ENCODE data around the gene ULK4. TPM values are rescaled to one million over a fixed set of nuclear protein-coding genes. Genes with fewer than 3 reads are reported as not detected.

ULK4 gene
- total RNA-seq, 1 donor from 2014 or later, result 18.6 TPM

DNA sequence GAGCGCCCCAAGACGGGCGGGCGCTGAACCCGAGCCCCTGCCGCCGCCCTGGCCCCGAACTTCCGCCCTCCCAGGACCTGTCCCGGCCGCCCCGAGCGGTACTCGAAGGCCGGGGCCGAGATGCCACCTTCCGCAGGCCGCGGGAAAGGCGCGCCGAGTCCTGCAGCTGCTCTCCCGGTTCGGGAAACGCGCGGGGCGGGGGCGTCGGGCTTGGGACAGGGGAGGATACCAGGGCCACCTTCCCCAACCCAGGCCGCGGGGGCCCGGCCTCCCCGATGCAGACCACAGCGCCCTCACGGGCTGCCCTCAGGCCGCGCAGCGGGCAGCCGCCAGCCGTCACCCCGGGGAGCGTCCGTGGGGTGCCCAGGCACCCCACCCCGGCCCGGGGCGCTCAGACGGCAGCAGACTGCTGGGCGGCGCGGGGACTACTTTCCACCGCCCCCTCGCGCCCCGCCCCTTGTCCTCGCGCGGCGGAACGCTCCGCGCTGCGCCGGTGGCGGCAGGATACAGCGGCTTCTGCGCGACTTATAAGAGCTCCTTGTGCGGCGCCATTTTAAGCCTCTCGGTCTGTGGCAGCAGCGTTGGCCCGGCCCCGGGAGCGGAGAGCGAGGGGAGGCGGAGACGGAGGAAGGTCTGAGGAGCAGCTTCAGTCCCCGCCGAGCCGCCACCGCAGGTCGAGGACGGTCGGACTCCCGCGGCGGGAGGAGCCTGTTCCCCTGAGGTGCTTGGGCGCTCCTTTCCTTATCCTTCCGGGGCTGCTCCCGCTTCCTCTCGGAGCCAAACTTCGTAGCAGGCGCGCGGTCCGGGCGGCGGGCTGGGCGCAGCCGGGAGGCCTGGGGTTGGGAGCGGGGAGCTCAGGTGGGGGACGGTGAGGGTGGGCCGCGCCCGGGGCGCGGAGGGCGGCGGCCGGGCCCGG is 762.7 kb downstream of the ULK4 start, which contains the start of gene CTNNB1:
TSS of gene CTNNB1 (plus strand) at position 556 of the 916 bp plus-strand sequence. CDS start 24,564 bp downstream, outside the sequence.
- POLR2A ChIA-PET, result interaction anchor here (0.6 to 4.7 kb wide), 35 partner anchors 8 to 1717 kb away, joined by 3 to 42 read pairs (median 5); partner anchors contain the start of genes EIF1B, NKTR, RPL14 and ULK4
- Mint-ChIP-seq H3K27me3 (peaks cover 4% of the 10 kb centered on the region), H3K36me3 (ENCODE audit: low read depth) (peaks cover 13% of the 10 kb centered on the region), H3K4me3 (peak within 1 kb of the TSS; percentile 94), H3K27ac (peak within 1 kb of the TSS; percentile 96), H3K4me1 (peaks cover 40% of the 10 kb centered on the region), H3K9me3 (no peaks in the 10 kb centered on the region)
- TF ChIP-seq, protein P1, sequence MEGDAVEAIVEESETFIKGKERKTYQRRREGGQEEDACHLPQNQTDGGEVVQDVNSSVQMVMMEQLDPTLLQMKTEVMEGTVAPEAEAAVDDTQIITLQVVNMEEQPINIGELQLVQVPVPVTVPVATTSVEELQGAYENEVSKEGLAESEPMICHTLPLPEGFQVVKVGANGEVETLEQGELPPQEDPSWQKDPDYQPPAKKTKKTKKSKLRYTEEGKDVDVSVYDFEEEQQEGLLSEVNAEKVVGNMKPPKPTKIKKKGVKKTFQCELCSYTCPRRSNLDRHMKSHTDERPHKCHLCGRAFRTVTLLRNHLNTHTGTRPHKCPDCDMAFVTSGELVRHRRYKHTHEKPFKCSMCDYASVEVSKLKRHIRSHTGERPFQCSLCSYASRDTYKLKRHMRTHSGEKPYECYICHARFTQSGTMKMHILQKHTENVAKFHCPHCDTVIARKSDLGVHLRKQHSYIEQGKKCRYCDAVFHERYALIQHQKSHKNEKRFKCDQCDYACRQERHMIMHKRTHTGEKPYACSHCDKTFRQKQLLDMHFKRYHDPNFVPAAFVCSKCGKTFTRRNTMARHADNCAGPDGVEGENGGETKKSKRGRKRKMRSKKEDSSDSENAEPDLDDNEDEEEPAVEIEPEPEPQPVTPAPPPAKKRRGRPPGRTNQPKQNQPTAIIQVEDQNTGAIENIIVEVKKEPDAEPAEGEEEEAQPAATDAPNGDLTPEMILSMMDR (IDR thresholded peaks at IDR 0.05), result no peak
- intact Hi-C loops (cut with micrococcal nuclease), result loop anchor here (1.0 to 5.0 kb wide), 7 partner anchors 9 to 890 kb away; partner anchors contain the start of genes EIF1B and ULK4
- CTCF ChIA-PET, result interaction anchor here (1.1 to 1.4 kb wide), 4 partner anchors 9 to 891 kb away, joined by 3 to 5 read pairs (median 4); no protein-coding TSS in a partner anchor
- DNase-seq (peak; percentile 91), ATAC-seq (ENCODE audit: low read depth) (peak; percentile 80)

DNA sequence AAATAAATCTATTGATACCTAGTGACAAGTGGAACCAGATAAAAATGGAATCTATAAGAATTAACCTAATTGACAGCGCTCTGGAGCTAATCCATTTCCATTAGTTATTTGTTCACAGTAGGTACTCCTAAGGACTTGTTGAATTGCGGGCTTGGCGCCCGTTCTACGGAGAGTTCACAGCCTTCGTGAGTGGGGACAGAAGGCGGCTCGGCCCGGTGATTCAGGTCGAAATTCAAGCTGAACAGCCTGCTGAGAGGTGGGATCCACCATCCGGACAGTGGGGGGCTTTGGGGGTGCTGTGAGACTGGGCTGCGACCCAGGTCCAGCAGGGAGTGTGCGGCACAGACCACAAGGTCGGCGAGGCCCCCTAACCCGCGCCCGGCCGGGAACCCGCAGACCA is 763.4 kb downstream of the ULK4 start:
- peak; percentile 4 for ATAC-seq (ENCODE audit: low read depth)
- POLR2A ChIA-PET, result interaction anchor here (0.6 to 4.7 kb wide), 20 partner anchors 8 to 1718 kb away, joined by 3 to 42 read pairs (median 10); partner anchors contain the start of genes EIF1B, RPL14, ULK4 and ZNF619
- peaks cover 4% of the 10 kb centered on the region for H3K27me3 Mint-ChIP-seq

DNA sequence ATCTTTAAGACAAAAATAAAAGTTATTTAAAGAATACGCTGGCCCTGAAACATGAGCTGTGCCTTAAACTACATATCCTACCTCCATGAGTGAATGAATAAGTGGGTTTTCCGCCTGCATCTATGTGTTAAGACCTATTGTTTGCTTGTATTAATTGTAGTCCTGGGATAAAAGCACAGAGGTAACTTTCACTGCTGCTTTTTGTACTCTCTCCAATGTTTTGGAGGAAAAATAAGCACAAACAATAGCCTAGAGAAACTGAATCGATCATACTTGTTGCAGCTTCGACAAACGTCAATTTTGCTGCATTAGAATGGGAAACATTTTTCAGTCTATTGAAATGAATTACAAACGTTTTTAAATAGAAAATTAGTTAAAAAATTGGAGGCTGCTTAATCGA is 763.9 kb downstream of the ULK4 start:
- ChIA-PET CTCF (interaction anchor here (0.7 to 1.3 kb wide), 3 partner anchors 15 to 889 kb away, joined by 3 read pairs; no protein-coding TSS in a partner anchor), POLR2A (interaction anchor here (1.0 to 4.7 kb wide), 7 partner anchors 16 to 889 kb away, joined by 3 to 42 read pairs (median 11); partner anchors contain the start of gene EIF1B)
- DNase-seq (no peak), ATAC-seq (ENCODE audit: low read depth) (no peak)
- Mint-ChIP-seq H3K4me3 (peak overlapping the region; percentile 93), H3K4me1 (peaks cover 29% of the 10 kb centered on the region), H3K27me3 (peaks cover 4% of the 10 kb centered on the region), H3K27ac (no peak overlapping the region), H3K9me3 (no peaks in the 10 kb centered on the region), H3K36me3 (ENCODE audit: low read depth) (peaks cover 13% of the 10 kb centered on the region)
- intact Hi-C loops (cut with micrococcal nuclease), result loop anchor here (1.0 to 5.0 kb wide), 5 partner anchors 8 to 889 kb away; partner anchors contain the start of genes EIF1B and ULK4
- TF ChIP-seq, protein P1 (IDR thresholded peaks at IDR 0.05), result no peak

More for the DNA sequence above, 763.4 kb downstream of the ULK4 start:
- Mint-ChIP-seq H3K4me1 (peaks cover 34% of the 10 kb centered on the region), H3K4me3 (peak overlapping the region; percentile 93), H3K9me3 (no peaks in the 10 kb centered on the region), H3K36me3 (ENCODE audit: low read depth) (peaks cover 13% of the 10 kb centered on the region), H3K27ac (peak overlapping the region; percentile 85)
- intact Hi-C loops (cut with micrococcal nuclease), result loop anchor here (1.0 to 5.0 kb wide), 5 partner anchors 8 to 890 kb away; partner anchors contain the start of genes EIF1B and ULK4
- CTCF ChIA-PET, result interaction anchor here (0.7 to 1.4 kb wide), 5 partner anchors 11 to 890 kb away, joined by 3 to 5 read pairs (median 3); no protein-coding TSS in a partner anchor
- no peak for DNase-seq
- TF ChIP-seq, protein P1 (IDR thresholded peaks at IDR 0.05), result no peak

Other genes with a start within 250 kb of the ULK4 start
- 54.5 and 58.4 TPM in 2 replicates for gene TRAK1, start 129.3 kb upstream of the ULK4 start, total RNA-seq